ENCODE data around the gene ZFAND3. TPM values are rescaled to one million over a fixed set of nuclear protein-coding genes. Genes with fewer than 3 reads are reported as not detected.

The ZFAND3 gene
- polyA plus RNA-seq, 10 donors: 72.6 to 114 (median 89.2) TPM

GRCh38 chr6:37822851-37823682 is 3.5 kb downstream of the ZFAND3 start:
- peak in 1 of 3 donors; percentile 40 for DNase-seq

DNA sequence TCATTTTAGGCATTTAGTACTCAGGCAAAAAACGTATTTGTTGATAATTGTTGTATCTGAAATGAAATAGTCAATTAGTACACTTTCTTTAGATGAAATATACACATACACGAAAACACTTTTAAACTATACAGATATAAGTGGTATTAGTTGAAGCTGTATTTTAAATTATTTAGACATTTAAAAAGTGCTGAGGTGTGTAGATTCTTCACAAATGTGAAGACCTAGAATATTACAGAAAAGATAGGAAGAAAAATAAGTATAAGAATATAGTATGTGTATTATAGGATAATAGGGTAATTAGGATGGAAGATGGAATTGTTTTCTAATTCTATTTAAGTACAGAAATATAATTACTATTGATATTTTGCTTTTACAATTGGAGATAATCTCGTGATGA is 4.6 kb downstream of the ZFAND3 start:
- no peak for DNase-seq

GRCh38 chr6:37826188-37826587 is 6.7 kb downstream of the ZFAND3 start:
- DNase-seq: no peak

DNA sequence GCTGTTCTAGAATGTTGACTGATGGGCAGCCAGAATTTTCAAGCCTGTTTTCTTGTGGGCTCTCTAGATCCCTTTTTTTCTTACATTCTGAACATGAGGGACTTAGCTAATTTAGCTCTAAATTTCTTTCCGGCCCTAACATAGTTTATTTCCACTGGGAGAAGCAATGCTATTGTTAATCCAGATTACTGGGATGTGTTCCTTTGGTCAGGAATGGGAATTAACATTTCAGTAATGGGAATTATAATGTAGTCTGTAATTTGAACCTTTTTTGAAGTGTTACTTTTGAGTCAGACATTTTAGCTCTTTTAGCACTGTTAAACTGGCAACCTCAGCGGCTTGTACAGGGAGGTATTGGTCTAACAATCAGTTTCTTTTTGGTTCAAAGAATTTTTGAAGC is 7.5 kb downstream of the ZFAND3 start:
- DNase-seq: no peak

GRCh38 chr6:37827603-37828265 is 8.2 kb downstream of the ZFAND3 start:
- DNase-seq: no peak

DNA sequence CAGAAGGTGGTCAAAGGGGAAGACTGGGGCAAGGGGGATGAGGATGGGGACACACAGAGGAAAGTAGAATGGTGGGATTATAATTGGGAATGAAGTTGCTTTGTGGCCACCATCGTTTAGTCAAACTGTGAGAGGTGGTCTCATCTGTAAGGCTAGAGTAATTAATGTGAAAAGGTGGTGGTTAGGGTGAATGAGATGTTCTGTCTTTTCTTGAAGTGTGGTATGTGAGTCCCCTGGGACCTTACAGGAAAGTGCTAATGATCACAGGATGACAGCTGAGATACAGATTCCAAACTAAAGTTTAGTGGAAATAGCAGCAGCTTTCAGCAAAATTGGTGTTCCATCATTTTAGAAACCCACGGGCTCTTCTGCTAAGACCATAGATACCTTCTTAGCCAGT is 10.7 kb downstream of the ZFAND3 start:
- DNase-seq: no peak

DNA sequence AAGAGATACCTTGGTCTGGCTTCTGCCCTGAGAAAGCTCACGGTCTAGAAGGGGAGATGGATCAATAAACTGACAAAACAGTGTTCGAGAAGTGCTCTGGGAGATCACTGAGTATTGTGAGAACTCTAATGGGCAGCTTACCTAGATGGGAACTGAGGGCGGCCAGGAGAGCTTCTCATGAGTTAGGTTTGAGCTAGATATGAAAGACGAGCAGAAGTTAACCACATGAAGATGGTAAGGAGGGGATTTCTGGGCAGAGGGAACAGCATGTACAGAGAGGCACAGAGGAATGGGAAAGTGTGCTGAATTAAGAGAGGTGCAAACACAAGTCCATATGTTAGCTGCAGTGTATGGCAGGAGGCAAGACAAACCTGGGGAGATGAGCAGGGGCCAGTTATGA is 11.9 kb downstream of the ZFAND3 start:
- no peak for DNase-seq

GRCh38 chr6:37835923-37836322 is 16.4 kb downstream of the ZFAND3 start:
- no peak for DNase-seq

- no peak for DNase-seq
Measured at GRCh38 chr6:37838219-37838921, 18.8 kb downstream of the ZFAND3 start.

DNA sequence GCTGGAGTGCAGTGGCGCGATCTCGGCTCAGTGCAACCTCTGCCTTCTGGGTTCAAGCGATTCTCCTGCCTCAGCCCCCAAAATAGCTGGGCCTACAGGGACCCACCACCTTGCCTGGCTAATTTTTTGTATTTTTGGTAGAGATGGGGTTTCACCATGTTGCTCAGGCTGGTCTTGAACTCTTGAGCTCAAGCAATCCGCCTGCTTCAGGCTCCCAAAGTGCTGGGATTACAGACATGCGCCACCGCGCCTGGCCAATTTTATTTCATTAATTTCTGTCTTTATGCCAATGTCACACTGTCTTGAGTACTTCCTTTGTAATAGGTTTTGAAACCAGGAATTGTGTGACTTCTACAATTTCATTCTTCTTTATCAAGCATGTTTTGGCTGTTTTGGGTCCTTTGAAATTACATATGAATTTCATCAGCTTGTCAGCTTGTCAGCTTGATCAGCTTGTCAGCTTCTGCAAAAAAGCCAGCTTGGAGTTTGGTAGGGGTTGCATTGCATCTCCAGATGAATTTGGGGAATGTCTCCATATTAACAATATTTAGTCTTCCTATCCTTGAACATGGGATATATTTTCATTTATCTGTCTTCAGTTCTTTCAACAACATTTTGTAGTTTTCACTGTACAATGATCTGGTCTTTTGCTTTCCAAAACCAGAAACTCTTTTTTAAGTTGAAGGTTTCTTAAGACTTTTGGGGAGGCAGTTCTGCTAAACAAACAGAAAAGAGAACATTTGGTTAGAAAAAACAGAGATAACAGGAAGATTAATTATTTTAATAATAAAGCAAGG is 20.8 kb downstream of the ZFAND3 start:
- DNase-seq: no peak

GRCh38 chr6:37840940-37841300 is 21.4 kb downstream of the ZFAND3 start:
- no peak for DNase-seq

GRCh38 chr6:37845026-37845911 is 25.7 kb downstream of the ZFAND3 start:
- DNase-seq: no peak

DNA sequence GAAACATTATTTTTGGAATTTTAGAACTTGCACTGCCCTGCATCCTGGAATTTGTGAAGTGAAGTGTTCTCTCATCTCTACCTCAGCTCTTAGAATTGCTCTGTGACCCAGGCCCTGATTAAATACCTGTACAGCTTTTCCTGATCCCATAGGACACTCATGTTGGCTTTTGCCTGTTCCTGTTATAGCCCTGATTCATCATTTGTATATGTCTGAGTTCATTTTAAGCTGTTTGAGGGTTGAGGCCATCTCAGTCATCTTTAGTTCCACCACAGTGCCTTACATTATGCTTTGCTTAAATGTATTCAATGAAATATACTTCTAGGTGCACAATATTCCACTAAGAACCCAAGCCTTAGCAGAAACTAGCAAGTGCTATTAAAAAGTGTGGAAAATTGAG is 26.4 kb downstream of the ZFAND3 start:
- no peak for DNase-seq

DNA sequence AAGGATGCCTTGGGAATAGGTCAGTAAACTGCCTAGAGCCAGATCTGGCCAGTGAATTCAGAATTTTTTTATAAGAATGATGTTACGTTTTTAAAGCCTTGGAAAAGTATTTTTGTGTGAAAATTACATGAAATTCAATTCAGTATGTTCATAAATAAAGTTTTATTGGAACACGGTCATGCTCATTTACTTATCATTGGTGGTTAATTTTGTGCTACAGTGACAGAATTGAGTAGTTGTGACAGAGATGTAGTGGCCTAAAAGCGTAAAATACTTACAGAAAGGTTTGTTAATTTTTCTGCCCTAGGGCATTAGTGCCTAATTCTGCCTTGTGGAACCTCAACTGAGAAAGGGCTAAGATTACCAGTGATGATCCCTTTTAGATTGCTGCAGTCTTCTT is 28.2 kb downstream of the ZFAND3 start:
- no peak for DNase-seq

DNA sequence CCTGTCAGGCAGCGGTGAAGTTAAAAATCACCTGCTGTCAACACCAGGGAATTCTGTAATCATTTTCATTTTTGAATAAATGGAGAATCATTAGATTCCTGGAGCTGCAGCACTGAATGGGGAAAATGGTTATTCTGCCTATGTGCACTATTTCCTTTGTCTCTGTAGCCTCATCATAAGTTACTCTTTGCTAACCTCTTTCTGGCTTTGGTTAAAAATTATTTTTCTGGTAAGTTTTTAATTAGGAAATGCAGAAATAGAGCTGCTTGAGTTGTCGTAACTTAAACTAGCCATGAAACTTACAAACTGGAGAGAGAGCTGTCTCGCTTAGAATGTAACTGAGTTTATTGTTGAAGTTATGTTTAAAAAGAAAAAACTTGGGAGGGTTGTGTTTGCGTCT is 28.8 kb downstream of the ZFAND3 start:
- DNase-seq: no peak

DNA sequence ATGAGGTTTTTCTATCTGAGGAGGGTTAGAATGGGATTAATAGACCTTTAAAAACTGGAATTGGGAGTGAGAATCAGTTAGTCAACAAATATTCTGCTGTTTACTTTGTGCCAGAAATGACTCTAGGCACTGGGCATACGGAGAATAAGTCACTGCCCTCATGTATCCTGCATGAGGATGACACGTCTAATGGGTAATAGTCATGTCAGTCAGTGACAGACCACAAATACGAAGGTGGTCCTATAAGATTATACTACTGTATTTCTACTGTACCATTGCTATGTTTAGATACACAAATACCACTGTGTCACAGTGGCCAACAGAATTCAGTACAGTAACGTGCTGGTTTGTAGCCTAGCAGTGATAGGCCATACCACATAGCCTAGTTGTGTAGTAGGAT is 30.7 kb downstream of the ZFAND3 start:
- DNase-seq: no peak

DNA sequence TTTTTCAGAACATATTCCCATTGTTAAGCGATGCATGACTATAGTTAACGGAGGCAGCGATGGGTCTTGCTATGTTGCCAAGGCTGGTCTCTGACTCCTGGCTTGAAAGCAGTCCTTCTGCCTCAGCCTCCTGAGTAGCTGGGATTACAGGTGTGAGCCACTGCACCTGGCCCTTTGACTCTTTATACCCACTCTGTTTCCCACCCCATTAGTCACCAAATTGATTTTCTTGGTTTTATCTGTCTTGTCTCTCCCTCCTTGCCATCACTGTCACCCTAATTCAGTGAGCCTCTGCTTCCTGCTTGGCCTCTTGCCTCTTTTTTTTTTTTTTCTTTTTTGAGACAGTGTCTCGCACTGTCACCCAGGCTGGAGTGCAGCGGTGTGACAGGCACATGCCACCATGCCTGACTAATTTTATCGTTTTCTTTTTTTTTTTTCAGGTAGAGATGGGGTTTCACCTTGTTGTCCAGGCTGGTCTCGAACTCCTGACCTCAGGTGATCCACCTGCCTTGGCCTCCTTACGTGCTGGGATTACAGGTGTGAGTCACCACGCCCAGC is 31.3 kb downstream of the ZFAND3 start:
- no peak for DNase-seq

DNA sequence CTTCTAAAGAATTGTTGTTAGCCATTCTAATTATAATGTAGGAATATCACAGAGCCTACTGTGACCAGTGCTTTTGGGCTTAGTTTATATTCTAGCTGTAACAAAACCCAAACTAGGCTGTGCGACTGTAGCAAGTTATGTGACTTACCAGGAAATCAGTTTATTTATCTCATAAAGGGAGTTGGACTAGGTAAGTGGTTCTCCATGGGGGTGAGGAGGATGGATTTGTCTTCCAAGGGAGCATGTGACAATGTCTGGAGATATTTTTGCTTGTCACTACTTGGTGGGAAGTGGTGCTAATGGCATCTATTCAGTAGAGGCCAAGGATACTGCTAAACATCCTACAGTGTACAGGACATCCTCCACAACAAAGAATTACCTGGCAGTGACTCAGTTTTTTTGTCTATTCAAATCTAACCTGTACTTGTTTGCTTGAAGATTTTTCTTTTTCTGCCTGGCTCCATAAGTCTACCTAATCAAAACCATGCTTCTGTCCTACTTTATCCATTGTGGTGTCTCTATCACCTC is 32.5 kb downstream of the ZFAND3 start:
- no peak for DNase-seq

DNA sequence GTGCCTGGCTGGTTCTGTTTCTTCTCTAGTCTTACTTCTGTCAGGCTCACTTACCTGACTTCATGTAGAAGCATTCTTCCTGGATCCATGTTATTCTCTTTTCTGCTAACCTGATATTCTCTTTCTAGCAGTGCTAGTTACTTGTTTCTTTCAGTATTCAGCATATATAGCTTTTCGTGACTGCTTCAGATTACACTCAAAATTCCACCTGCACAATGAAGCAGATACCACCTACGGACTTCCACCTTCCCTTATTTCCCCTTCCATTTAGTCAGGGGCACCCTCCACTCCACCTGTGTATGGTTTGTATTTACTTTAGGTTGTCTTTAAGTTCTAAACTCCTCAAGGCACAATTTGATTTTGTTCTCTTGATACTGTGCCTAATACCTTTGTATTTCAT is 36.8 kb downstream of the ZFAND3 start:
- no peak for DNase-seq

DNA sequence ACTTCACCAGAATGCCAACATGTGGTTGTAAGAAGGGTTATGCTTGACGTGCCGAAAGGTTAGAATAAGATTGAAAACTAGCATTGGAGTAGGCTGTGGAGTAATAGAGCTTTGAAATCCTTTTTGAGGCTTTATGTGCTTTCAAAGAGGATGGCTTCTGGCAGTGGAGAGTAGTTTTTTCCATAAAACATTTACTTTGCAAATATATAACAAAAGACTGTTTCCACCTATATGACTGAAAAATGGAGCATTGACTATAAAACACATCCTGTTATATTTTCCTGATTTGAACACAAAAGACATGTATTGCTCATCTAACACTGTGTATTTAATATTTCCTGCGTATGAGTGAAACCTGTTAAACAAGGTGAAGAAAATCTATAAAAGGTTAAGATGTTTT is 38.8 kb downstream of the ZFAND3 start:
- DNase-seq: no peak
